ENCODE measurements around the gene COL11A2. TPM values are rescaled to one million over a fixed set of nuclear protein-coding genes. Genes with fewer than 3 reads are reported as not detected.

The COL11A2 gene
- total and polyA plus RNA-seq, 2 experiments from 2014 or later: 1.6 to 2.7 TPM

DNA sequence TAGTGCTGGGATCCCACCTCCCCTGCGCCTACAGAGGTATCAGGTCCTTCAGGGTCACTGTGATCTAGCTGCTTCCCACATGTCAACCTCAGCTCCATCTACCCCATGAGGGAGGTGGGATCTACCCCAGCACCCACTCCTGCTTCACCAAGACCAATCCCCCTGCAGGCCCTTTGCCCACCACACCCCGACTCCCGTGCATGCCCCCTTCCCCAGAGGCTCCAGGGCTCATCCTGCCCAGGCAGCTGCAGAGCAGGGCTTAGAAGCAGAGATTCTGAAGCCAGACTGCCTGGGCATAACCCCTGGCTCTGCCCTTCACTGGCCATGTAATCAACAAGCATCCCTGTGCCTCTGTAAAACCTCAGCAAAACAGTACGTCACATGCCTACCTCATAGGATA is 17.5 kb downstream of the COL11A2 start (continued):
- TF ChIP-seq EZH2phosphoT487 (IDR thresholded peaks at IDR 0.05; ENCODE audit: unreplicated experiment): no peak
- TF ChIP-seq, protein P1, sequence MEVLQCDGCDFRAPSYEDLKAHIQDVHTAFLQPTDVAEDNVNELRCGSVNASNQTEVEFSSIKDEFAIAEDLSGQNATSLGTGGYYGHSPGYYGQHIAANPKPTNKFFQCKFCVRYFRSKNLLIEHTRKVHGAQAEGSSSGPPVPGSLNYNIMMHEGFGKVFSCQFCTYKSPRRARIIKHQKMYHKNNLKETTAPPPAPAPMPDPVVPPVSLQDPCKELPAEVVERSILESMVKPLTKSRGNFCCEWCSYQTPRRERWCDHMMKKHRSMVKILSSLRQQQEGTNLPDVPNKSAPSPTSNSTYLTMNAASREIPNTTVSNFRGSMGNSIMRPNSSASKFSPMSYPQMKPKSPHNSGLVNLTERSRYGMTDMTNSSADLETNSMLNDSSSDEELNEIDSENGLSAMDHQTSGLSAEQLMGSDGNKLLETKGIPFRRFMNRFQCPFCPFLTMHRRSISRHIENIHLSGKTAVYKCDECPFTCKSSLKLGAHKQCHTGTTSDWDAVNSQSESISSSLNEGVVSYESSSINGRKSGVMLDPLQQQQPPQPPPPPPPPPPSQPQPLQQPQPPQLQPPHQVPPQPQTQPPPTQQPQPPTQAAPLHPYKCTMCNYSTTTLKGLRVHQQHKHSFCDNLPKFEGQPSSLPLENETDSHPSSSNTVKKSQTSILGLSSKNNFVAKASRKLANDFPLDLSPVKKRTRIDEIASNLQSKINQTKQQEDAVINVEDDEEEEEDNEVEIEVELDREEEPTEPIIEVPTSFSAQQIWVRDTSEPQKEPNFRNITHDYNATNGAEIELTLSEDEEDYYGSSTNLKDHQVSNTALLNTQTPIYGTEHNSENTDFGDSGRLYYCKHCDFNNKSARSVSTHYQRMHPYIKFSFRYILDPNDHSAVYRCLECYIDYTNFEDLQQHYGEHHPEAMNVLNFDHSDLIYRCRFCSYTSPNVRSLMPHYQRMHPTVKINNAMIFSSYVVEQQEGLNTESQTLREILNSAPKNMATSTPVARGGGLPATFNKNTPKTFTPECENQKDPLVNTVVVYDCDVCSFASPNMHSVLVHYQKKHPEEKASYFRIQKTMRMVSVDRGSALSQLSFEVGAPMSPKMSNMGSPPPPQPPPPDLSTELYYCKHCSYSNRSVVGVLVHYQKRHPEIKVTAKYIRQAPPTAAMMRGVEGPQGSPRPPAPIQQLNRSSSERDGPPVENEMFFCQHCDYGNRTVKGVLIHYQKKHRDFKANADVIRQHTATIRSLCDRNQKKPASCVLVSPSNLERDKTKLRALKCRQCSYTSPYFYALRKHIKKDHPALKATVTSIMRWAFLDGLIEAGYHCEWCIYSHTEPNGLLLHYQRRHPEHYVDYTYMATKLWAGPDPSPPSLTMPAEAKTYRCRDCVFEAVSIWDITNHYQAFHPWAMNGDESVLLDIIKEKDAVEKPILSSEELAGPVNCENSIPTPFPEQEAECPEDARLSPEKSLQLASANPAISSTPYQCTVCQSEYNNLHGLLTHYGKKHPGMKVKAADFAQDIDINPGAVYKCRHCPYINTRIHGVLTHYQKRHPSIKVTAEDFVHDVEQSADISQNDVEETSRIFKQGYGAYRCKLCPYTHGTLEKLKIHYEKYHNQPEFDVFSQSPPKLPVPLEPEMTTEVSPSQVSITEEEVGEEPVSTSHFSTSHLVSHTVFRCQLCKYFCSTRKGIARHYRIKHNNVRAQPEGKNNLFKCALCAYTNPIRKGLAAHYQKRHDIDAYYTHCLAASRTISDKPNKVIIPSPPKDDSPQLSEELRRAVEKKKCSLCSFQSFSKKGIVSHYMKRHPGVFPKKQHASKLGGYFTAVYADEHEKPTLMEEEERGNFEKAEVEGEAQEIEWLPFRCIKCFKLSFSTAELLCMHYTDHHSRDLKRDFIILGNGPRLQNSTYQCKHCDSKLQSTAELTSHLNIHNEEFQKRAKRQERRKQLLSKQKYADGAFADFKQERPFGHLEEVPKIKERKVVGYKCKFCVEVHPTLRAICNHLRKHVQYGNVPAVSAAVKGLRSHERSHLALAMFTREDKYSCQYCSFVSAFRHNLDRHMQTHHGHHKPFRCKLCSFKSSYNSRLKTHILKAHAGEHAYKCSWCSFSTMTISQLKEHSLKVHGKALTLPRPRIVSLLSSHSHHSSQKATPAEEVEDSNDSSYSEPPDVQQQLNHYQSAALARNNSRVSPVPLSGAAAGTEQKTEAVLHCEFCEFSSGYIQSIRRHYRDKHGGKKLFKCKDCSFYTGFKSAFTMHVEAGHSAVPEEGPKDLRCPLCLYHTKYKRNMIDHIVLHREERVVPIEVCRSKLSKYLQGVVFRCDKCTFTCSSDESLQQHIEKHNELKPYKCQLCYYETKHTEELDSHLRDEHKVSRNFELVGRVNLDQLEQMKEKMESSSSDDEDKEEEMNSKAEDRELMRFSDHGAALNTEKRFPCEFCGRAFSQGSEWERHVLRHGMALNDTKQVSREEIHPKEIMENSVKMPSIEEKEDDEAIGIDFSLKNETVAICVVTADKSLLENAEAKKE (CRISPR knock-in tag; IDR thresholded peaks at IDR 0.05): no peak

DNA sequence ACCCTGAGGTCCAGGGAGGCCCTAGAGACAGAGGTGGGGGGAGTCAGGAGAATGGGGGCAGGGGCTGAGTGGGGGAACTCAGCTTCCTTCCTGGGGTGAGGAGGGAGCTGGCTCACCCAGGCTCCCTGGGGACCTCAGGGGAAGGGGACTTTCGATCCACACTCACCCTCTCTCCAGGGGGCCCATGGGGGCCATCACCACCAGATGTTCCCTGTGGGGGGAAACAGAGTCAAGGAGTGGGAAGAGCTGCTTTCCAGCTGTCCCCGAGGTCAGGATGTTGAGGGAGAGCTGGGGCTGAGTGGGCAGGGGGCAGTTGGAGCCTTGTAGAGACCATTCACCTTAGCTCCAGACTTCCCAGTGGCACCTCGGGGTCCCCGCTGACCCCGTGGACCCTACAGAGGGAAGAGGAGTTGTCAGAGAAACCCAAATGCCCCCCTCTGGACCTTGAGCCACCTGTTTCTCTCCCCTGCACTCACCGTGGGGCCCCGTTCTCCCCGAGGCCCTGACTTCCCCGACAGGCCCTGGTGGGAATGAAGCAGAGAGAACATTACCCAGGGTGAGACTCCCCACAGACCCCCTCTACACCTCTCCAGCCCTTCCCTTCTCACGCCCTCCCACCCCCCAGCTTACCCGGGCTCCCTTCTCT is 18.6 kb downstream of the COL11A2 start:
- H2AFZ ChIP-seq: no peak overlapping the region
- H3K27ac Mint-ChIP-seq: no peak overlapping the region
- ATAC-seq (no peak), DNase-seq (ENCODE audit: low spot score) (no peak)
- no peaks in the 10 kb centered on the region; the same call in 1 of the 2 replicates for H3K4me1 ChIP-seq (ENCODE audit: insufficient read depth)
- H3K27me3 ChIP-seq (ENCODE audit: insufficient read depth): no peaks in the 10 kb centered on the region
- peaks cover 13% of the 10 kb centered on the region for H3K27me3 Mint-ChIP-seq (ENCODE audit: insufficient read depth, low read depth, poor library complexity)
- H3K4me3 Mint-ChIP-seq: no peak overlapping the region
- no peaks in the 10 kb centered on the region for H4K20me1 ChIP-seq (replicated peaks; ENCODE audit: insufficient read depth)
- H3K9me2 ChIP-seq (ENCODE audit: insufficient read depth): no peaks in the 10 kb centered on the region
- no peaks in the 10 kb centered on the region for H3K79me2 ChIP-seq (replicated peaks; ENCODE audit: insufficient read depth)
- H3K4me1 Mint-ChIP-seq: peaks cover 6% of the 10 kb centered on the region
- no peak overlapping the region for H3K27ac ChIP-seq (ENCODE audit: low read depth)
- H3K9me3 Mint-ChIP-seq: no peaks in the 10 kb centered on the region; the same call in 1 of the 3 replicates
- H3K36me3 ChIP-seq (ENCODE audit: insufficient read depth): no peaks in the 10 kb centered on the region
- no peak overlapping the region for H3K4me2 ChIP-seq
- H3K36me3 Mint-ChIP-seq (ENCODE audit: low read depth): no peaks in the 10 kb centered on the region
- no peaks in the 10 kb centered on the region for H3F3A ChIP-seq (replicated peaks; ENCODE audit: low read depth)
- H3K4me3 ChIP-seq: no peak overlapping the region
- TF ChIP-seq, protein P2, sequence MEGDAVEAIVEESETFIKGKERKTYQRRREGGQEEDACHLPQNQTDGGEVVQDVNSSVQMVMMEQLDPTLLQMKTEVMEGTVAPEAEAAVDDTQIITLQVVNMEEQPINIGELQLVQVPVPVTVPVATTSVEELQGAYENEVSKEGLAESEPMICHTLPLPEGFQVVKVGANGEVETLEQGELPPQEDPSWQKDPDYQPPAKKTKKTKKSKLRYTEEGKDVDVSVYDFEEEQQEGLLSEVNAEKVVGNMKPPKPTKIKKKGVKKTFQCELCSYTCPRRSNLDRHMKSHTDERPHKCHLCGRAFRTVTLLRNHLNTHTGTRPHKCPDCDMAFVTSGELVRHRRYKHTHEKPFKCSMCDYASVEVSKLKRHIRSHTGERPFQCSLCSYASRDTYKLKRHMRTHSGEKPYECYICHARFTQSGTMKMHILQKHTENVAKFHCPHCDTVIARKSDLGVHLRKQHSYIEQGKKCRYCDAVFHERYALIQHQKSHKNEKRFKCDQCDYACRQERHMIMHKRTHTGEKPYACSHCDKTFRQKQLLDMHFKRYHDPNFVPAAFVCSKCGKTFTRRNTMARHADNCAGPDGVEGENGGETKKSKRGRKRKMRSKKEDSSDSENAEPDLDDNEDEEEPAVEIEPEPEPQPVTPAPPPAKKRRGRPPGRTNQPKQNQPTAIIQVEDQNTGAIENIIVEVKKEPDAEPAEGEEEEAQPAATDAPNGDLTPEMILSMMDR (conservative IDR thresholded peaks at IDR 0.05; ENCODE audit: low read depth in 2 of 2): no peak
- TF ChIP-seq, protein P3, sequence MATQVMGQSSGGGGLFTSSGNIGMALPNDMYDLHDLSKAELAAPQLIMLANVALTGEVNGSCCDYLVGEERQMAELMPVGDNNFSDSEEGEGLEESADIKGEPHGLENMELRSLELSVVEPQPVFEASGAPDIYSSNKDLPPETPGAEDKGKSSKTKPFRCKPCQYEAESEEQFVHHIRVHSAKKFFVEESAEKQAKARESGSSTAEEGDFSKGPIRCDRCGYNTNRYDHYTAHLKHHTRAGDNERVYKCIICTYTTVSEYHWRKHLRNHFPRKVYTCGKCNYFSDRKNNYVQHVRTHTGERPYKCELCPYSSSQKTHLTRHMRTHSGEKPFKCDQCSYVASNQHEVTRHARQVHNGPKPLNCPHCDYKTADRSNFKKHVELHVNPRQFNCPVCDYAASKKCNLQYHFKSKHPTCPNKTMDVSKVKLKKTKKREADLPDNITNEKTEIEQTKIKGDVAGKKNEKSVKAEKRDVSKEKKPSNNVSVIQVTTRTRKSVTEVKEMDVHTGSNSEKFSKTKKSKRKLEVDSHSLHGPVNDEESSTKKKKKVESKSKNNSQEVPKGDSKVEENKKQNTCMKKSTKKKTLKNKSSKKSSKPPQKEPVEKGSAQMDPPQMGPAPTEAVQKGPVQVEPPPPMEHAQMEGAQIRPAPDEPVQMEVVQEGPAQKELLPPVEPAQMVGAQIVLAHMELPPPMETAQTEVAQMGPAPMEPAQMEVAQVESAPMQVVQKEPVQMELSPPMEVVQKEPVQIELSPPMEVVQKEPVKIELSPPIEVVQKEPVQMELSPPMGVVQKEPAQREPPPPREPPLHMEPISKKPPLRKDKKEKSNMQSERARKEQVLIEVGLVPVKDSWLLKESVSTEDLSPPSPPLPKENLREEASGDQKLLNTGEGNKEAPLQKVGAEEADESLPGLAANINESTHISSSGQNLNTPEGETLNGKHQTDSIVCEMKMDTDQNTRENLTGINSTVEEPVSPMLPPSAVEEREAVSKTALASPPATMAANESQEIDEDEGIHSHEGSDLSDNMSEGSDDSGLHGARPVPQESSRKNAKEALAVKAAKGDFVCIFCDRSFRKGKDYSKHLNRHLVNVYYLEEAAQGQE (IDR thresholded peaks at IDR 0.05; ENCODE audit: unreplicated experiment): no peak
- TF ChIP-seq, protein P4, sequence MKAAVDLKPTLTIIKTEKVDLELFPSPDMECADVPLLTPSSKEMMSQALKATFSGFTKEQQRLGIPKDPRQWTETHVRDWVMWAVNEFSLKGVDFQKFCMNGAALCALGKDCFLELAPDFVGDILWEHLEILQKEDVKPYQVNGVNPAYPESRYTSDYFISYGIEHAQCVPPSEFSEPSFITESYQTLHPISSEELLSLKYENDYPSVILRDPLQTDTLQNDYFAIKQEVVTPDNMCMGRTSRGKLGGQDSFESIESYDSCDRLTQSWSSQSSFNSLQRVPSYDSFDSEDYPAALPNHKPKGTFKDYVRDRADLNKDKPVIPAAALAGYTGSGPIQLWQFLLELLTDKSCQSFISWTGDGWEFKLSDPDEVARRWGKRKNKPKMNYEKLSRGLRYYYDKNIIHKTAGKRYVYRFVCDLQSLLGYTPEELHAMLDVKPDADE (IDR thresholded peaks at IDR 0.05): no peak
- TF ChIP-seq STAT1 (IDR thresholded peaks at IDR 0.05; ENCODE audit: unreplicated experiment): no peak

All from GM23338 (cell line).